NK-92 (cell line): Measurements from ENCODE around the gene PNKD.
"Not testable (repeated sequence)": the region's sequence is repeated elsewhere in the genome, so short reads cannot be mapped to it uniquely, and the experiment has no call there.

Experiments
- DNase-seq: peaks from one replicate; lab custom pipeline; 2025; ENCODE audit not compliant: unreplicated experiment; lab: John Stamatoyannopoulos, UW

PNKD gene

GRCh38 chr2:218272531-218273212 lies 2.4 kb downstream of the PNKD start:
- DNase-seq = peak; percentile 3

GRCh38 chr2:218273214-218273907 lies 3.0 kb downstream of the PNKD start:
- DNase-seq = not testable (repeated sequence)

GRCh38 chr2:218273908-218274249 lies 3.6 kb downstream of the PNKD start:
- DNase-seq = no peak

GRCh38 chr2:218274586-218274985 lies 4.3 kb downstream of the PNKD start:
- no peak for DNase-seq

GRCh38 chr2:218275371-218276072 lies 5.2 kb downstream of the PNKD start:
- DNase-seq = no peak

GRCh38 chr2:218276986-218277755 lies 6.9 kb downstream of the PNKD start:
- DNase-seq = no peak

- DNase-seq = no peak
Observed at GRCh38 chr2:218277921-218278320, 7.6 kb downstream of the PNKD start.

GRCh38 chr2:218278531-218279360 lies 8.4 kb downstream of the PNKD start:
- DNase-seq = no peak

- no peak for DNase-seq
Observed at GRCh38 chr2:218280260-218280870, 10.0 kb downstream of the PNKD start.

- no peak for DNase-seq
Observed at GRCh38 chr2:218281449-218281848, 11.1 kb downstream of the PNKD start.

- no peak for DNase-seq
Observed at GRCh38 chr2:218282173-218282991, 12.1 kb downstream of the PNKD start.

GRCh38 chr2:218284106-218284811 lies 13.9 kb downstream of the PNKD start:
- no peak for DNase-seq

- no peak for DNase-seq
Observed at GRCh38 chr2:218285604-218286003, 15.3 kb downstream of the PNKD start.

GRCh38 chr2:218286570-218287459 lies 16.5 kb downstream of the PNKD start:
- DNase-seq = peak; percentile 5

- DNase-seq = no peak
Observed at GRCh38 chr2:218289639-218290315, 19.5 kb downstream of the PNKD start.

GRCh38 chr2:218290316-218291261 lies 20.3 kb downstream of the PNKD start:
- no peak for DNase-seq
